ENCODE results near the gene PCDHGC4.

Gene PCDHGC4

DNA sequence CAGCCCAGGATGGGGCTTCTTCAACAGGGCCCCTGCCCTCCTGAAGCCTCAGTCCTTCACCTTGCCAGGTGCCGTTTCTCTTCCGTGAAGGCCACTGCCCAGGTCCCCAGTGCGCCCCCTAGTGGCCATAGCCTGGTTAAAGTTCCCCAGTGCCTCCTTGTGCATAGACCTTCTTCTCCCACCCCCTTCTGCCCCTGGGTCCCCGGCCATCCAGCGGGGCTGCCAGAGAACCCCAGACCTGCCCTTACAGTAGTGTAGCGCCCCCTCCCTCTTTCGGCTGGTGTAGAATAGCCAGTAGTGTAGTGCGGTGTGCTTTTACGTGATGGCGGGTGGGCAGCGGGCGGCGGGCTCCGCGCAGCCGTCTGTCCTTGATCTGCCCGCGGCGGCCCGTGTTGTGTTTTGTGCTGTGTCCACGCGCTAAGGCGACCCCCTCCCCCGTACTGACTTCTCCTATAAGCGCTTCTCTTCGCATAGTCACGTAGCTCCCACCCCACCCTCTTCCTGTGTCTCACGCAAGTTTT, 27.6 kb downstream of the PCDHGC4 start:
- peak; percentile 89 for DNase-seq (ENCODE audit: low read depth)

DNA sequence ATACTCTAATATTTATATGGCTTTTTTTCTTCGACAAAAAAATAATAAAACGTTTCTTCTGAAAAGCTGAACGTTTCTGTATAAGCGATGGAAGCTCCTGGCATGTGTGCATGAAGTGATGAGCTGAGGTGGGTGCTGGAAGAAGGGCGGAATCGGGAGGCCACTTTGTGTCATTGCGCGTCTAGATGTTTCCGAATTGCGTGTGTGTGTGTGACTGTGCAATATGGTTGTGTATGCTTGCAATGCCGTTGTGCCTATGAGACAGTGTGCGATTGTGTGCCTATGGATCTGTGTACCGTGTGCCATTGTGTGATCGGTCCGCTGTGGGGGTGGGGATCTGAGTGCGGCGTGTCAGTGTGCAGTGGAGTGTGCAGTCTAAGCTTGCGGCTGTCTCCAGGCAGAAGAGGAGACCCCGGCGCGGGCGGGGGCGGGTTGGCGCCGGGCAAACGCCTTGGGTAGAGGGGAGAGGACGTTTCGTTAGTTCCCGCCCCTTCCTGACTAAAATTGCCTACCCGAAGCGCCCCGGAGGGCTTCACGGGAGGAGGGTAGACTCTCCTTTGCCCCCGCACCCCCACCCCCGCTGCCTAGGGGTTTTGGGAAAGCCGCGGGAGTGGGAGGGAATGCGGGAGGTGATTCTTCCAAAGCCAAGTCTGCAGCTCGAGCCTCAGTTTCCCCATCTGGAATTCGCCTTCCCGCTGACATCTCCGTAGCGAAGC, 28.2 kb downstream of the PCDHGC4 start:
- DNase-seq (ENCODE audit: low read depth): no peak

DNA sequence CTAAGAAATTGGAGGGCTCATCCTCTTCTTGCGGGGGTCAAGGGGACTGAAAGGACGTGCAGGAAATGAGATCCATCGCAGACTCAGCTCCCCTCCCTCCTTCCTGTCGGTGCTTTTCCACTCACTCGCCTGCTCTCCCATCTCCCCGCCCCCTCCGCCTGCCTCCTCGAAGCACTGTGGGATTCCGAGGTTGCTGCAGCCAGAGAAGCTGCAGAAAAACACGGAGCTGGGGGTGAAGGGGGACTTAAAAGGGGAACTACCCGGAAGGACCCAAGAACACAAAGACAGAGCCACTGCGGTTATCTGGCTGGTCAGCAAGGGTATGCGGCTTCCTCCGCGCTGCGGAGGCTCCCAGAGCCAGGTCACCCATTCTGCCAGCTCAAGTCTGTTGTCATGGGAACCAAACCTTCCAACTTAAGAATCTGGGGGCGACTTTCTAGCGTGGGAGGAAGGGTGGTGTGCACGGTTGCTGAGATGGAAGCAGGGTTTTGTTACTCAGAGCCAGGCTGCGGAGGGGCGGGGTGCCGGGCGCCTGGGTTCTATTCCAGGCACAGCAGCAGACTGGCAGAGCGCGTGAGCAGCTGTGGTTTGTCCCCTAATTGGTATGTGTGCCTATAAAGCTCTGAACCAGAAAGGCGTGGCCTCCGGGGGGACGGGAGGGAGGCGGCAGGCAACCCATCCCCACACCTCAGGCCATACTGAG, 28.9 kb downstream of the PCDHGC4 start:
- no peak for DNase-seq (ENCODE audit: low read depth)

DNA sequence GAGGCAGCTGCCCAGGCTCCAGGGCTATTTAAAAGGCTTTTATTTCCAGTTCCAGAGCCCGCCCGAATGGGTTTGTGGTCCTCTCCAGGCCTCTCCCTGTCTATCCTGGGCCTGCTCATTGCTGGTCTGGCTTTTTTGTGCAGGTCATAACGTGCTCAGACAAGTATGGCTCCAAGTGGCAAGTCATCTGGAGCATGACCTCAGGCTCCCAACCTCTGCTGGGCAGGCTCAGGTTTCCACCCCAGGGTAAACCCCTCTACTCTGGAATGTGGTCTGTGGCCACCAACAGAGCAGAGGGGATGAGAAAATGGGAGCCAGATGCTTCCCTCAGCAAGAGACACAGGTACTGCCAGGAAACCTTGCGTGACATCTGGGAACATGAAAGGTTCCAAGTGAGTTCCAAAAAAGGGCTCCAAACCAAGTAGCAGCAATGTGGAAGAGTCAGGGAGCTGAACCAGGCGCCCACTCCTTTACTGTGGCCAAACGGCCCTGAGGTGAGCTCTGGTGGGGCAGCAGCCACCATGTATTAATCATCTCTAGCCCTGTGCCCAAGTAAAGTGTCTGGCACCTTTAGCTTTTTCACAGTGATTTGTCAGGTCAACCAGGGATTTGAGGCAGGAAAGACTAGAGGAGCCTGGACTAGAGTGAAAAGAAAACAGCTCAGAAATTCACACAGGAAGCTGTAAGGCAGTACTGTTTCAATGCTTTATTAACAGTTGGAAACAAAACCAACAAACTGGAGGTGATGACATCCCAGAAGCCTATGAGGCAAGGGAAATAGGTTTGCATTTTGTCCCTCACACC, 29.7 kb downstream of the PCDHGC4 start:
- DNase-seq (ENCODE audit: low read depth): no peak

DNA sequence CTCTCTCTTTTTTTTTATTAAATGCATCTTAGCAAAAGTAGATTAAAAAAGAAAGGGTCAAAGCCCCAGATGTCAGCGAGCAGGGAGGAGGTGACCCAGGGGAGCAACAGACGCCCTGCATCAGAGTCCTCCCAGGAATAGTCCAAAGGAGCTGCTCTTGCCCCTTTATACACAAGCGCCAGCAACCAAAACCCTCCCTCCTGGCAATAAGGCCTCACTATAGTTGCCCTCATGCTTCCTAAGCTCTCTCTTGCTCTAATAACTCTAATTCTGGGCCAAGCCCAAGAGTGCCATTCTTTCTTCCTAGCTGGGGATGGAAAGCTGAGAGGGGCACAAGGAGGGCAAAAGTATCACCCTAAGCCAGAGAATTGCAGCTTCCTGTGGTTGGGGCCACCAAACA, 30.3 kb downstream of the PCDHGC4 start:
- DNase-seq (ENCODE audit: low read depth): no peak

DNA sequence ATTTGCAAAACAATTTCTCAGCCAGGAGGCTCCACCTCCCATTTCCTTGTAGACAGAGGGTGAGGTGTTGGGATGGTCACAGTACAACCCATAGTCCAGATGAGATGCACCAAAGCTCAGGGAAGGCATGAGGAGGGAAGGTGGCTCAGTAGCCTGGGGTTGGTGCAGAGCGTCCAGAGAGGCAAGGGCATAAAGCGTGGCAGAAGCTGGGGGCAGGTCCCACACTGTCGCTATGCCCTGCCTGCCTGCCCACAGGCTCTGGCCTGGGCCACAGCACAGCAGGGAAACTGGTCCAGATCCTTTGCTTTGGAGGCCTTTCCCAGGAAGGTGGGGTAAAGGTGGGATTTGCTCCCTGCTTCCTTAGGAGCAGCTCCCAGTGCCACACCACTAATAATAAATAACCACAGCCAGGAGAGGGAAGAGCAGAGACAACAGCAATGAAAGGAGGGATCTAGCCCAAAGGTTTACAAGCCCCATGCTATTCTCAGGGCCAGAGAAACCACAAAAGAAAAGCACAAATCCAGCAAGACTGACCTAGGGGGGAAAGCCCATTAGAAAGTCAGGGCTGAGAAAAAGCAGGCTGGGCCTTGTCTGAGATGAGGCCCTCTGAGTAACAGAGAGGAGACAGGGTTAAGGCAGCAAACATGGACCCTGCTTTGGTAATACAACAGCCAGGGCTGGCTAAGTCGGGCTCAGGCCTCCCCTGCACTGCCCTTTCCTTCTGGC, 31.3 kb downstream of the PCDHGC4 start:
- DNase-seq (ENCODE audit: low read depth): no peak

DNA sequence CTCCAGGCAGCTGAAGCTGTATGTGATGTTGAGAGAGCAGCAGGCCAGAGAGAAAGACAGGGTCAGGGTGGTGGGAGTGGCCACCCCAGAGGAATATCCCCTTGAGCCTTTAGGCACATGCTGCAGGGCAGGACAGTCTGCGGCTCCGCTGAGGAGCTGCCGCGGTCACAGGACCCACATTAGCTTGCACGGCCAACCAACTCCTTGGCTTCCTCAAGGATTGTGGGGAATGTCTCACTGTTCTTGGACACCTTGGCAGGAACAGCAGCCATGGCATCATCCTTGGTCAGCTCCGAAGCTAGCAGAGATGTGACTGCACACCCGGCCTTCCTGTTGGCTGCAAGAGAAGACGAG, 31.8 kb downstream of the PCDHGC4 start:
- DNase-seq (ENCODE audit: low read depth): no peak

DNA sequence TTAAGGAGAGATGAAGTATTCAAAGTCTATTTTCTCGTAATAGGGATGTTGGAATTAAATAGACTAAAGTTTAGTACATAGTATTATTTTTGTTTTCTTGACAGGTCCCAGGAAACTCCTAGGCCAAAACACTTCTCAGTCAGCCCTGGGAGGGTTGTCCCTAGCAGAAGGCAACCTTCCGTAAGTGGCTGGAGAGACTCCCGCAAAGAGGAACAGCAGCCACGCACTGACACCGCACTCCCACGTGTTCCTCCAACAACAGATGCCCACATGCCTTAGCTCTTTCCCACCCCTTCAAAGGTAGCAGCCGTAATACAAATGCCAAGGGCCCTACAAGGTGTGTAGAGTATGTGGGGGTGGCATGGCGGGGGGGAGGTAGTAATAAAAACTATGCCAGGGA, 32.5 kb downstream of the PCDHGC4 start:
- no peak for DNase-seq (ENCODE audit: low read depth)

DNA sequence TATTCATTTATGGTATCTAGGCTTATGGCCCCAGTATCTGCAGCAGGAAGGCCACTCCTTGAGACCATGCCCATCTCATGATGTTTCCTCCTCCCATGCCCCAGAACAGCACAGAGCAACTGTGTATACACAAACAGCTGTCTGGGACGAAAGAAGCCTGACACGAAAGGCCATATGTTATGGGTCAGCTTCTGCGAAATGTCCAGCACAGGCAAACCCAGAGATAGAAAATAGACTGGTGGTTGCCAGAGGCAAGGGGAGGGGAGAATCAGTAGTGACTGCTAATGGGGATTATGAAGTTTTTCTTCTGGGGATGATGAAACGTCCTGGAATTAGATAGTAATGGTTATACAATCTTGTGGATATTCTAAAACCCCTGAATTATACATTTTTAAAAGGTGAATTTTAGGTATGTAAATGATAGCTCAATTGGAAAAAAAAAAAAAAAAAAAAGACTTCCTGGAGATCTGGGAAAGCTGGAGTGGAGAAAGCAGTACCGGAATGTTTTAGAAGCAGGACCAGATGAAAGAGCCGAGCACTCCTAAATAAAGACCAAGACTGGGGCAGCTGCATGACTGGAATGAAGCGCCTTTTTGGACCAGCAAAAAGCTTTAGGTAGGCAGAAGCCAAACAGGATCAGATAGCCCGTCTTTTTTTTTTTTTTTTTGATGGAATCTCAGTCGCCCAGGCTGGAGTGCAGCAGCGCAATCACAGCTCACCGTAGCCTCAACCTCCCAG, 33.2 kb downstream of the PCDHGC4 start:
- no peak for DNase-seq (ENCODE audit: low read depth)

DNA sequence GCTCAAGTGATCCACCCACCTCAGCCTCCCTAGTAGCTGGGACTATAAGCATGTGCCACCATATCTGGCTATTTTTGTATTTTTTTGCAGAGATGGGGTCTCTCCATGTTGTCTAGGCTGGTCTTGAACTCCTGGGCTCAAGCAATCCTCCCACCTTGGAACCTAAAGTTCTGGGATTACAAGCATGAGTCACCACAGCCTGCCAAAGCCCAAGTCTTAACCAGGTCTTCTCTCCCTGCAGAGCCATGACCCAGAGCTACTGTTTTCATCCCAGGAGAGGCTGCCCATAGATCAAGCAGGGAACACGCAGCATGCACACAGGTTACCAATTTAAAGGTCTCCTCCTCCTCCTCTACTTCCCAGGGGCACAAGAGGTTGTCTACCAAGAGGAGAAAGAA, 33.8 kb downstream of the PCDHGC4 start:
- no peak for DNase-seq (ENCODE audit: low read depth)

DNA sequence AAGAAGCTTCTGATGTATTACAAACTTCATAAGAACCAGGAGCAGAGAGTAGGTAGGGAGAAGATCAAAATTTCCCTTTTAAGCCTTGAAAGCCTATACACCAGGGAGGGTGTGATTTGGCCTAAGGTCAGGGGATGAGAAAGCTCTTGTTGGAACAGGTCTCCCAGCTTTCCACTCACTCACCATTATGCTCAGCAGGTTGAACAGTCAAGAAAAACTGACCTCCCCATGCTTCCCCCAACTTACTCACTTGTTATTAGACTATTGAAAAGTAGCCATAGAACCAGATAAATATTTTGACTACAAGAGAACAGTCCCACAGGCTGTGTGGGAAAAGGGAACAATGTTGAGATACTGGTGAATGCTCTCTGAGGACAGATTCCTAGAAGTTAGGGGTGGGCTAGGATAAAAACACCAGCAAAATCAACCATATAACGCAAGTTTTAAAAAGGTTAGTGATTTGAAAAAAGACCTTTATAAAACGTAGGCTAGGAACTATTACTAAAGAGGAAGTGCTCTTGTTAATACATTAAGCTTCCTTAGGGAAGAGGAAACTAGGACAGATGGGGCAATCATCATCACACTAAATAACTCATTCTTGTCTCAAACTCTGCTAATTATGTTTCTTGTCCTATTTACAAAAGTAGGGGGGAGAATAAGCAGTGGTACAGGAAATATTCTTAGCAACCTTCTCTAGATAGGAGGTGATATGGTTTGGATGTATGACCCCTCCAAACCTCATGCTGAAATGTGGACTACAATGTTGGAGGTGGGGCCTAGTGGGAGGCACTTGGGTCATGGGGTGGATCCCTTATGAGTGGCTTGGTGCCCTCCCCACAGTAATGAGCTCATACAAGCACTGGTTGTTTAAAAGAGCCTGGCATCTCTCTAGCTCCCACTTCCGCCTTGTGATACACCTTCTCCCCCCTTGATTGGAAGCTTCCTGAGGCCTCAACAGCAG, 35.1 kb downstream of the PCDHGC4 start:
- DNase-seq (ENCODE audit: low read depth): no peak

DNA sequence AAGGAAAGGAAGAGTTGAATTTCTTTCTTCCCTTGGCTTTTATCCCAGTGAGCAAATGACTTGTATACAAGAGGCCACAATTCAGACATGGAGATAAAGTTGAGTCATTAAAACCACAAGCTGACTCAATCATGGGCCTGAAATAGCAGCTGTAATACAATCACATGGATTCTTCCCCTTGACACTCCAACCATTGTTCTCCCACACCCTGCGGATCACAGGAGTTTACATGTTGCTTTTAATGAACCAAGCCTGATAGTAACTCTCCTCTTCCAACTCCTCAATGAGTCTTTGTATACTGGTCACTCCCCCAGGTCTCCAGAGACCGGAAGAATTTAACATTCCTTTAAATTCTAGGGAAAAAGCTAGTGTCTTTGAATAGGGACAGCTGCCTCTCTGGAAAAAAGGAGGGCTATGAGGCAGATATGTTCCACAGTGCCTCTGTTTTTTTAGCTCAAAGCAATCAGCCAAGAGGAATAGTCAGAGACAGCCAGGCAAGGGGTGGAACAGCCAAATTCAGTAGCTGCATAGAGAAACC, 36.5 kb downstream of the PCDHGC4 start:
- DNase-seq (ENCODE audit: low read depth): no peak

DNA sequence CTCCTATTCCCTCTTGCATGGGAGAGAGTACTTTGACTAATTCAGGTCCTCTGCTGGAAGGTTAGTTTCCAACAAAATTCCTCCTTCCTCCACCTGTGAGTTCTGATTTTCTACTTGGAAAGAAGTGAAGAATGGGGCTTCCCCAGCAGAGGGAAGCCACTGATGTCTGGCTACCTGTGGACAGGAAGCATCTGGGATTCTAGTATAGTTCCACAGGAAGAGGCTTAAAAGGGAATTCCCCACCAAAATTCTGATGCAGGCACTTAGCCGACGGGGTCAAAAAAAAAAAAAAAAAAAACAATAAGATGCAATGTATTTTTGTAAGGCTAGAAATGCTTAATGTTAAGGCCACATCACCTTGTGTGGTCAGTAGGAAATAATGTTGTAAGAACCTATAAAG, 37.5 kb downstream of the PCDHGC4 start:
- DNase-seq (ENCODE audit: low read depth): no peak

DNA sequence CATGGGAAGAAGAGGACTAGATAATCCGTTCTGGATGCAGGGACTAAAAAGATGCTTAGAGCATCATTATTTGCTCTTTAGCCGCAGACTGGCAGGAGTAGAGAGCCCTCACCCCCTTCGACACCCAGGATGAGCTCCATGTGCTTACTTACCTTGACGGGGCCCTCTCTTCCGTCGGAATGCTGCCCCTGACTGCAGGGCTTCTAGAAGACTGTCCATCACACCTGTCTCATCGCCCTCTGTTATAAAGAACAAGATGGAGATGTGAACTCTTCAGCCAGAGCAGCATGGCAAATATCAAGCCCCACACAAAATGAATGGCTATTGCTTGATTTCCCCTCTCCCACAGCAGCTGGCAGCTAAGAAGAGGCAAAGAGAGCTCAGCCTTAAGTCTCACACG, 39.2 kb downstream of the PCDHGC4 start:
- DNase-seq (ENCODE audit: low read depth): no peak

DNA sequence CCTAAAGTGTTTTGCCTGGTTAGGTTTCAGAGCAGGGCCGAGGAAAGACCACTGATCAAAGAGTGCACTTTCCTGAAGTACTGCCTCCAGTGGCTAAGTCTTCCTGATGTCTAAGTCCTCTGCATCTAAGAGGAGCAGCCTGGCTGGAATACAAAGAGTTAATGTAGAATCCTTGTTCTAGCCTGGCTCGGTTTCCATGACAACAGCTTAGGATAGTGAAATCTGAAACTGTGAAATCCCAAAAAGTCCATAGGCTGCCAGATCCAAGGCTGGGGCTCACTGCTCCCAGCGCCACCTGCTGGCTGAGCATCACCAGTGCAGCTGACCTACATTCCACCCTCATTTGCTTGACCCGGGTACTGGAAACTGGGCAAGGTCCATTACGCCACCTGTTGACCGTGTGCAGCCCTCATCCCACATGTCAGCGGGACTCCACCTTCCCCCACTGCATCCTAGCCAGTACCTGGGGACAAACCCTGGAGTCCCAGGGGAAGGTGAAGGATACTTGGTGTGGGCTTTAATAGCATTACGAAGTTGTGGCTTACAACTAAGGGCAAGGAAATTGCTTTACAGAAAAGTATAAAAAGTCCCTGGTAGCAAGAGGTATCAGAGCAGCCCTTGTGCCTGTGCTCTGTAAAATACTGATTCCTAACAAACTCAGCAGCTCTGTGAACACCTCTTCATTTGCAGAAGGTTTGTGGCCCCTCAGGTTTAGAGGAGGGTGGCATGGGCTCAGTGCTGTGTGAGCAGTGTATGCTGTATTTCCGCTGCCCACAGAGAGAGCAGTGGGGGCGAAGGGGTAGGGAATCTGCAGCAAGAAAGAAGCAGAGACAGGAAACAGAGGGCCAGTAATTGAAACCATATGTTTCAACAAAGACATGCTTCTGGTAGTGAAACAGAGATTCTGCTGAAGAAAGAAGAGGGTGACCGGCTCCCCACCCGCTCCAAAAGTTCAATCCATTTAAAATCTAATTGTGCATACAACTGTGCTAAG, 40.1 kb downstream of the PCDHGC4 start:
- DNase-seq (ENCODE audit: low read depth): peak; percentile 40

DNA sequence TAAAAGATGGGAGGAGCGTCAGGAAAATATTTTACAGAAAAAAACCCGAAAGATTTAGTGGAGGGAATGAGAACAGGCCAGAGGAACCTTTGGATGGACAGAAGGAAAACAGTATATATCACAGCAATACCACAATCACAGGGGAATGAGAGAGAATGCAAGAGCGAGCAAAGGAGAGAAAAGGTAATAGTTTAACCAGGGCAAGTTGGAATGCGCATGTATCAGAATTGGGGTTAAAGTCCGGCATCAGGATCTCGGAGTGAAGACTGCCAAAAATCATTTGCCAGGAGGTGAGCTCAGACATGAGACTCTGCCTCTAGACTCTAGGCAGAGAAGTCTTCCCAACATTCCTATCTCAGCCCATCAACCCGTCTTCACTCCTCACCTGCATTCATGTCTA, 40.8 kb downstream of the PCDHGC4 start:
- DNase-seq (ENCODE audit: low read depth): no peak

DNA sequence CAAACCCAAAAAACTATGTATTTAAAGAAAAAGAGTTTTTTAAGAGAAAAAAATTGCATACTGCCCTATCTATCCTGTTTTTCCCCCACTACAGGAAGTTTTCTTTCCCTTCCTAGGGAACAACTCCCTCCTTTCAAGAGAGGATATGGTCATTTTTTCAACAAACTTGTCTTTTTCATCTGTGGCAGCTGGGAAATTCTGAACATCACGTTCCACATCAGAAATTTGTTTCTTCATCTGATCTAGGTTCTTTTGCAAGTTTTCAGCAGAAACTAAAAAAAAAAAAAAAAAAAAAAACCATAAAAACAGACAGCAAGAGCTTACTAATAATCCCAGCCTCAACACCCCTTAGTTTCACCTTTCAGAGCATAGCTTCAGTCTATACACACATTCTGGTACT, 42.6 kb downstream of the PCDHGC4 start:
- DNase-seq (ENCODE audit: low read depth): no peak

DNA sequence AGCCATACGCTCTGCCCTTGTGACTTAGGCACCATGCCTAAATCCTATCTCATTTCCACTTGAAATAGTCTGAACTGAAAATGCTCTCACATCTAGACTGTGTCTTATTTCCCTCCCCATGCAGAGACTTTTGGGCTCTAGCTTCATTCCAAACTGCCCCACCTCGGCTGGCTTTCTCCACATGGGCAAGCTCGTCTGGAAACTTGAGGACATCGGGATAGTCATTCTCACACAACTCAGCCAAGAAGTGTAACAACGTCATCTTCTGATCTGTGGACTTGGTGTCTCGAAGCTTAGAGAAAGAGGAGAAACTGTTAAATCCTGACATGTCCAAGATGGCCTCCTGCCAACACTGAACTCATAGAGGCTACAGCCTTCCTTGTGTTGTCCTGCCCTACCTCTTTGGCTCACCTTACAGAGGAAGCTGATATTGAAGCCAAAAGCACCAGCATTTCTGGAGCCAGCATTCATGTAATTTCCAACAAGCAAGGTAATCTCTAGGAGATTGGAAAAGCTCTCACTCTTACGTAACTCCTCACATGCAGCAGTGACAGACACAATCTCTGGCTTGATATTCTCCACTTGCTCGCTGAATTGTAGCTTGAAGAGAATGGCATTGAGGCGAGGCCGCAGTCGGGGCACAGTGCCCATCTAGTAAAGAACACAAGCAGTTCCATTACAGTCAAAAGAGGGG, 43.6 kb downstream of the PCDHGC4 start:
- DNase-seq (ENCODE audit: low read depth): no peak
